Measurements from ENCODE around the gene KLK1. TPM values are rescaled to one million over a fixed set of nuclear protein-coding genes. Genes with fewer than 3 reads are reported as not detected.
A peak's percentile ranks its signal among the peaks of the same experiment; 100 is the strongest.

Gene KLK1
- polyA plus RNA-seq, 1 of the 3 experiments (the other 2 are of a cell fraction), result not detected

- TF ChIP-seq USF1 (IDR thresholded peaks at IDR 0.05; ENCODE audit: borderline replicate concordance, low read depth), result no peak
- TF ChIP-seq JUND (IDR thresholded peaks at IDR 0.05), result no peak
- TF ChIP-seq CTCF (IDR thresholded peaks at IDR 0.05), result no peak
- TF ChIP-seq MEF2A (IDR thresholded peaks at IDR 0.05; ENCODE audit: borderline replicate concordance, low read depth), result no peak
Observed at GRCh38 chr19:50799547-50799851, 24.1 kb downstream of the KLK1 start (continued).

GRCh38 chr19:50798659-50799546 lies 24.7 kb downstream of the KLK1 start:
- Histone ChIP-seq H3K4me1 (ENCODE audit: control insufficient read depth in 1 of 2, insufficient read depth in 2 of 2, low read depth in 1 of 2, low read length in 1 of 2) (peaks cover 7 to 12% of the 10 kb centered on the region in 2 experiments; a peak in 2 of 4 replicates), H3K4me3 (ENCODE audit: low read depth in 2 of 2, low read length in 1 of 2) (no peak overlapping the region), H3F3A (replicated peaks; ENCODE audit: insufficient read depth) (no peaks in the 10 kb centered on the region), H2AFZ (ENCODE audit: low read depth) (no peak overlapping the region), H3K27ac (ENCODE audit: low read depth in 2 of 2, low read length in 1 of 2) (no peak overlapping the region), H3K27me3 (ENCODE audit: insufficient read depth) (no peaks in the 10 kb centered on the region), H3K4me2 (no peak overlapping the region), H3K9ac (no peak overlapping the region), H4K20me1 (ENCODE audit: insufficient read depth) (peaks cover 75% of the 10 kb centered on the region), H3K9me2 (no peaks in the 10 kb centered on the region), H3K9me3 (no peaks in the 10 kb centered on the region), H3K79me2 (ENCODE audit: insufficient read depth) (peaks cover 41% of the 10 kb centered on the region), H3K36me3 (replicated peaks in 1 of 2; ENCODE audit: control insufficient read depth in 1 of 2, insufficient read depth in 2 of 2, low read length in 1 of 2) (peaks cover 14 to 35% of the 10 kb centered on the region in 2 experiments)
- CTCF ChIA-PET, result interaction anchor here (0.5 to 2.7 kb wide), 5 partner anchors 15 to 129 kb away, joined by 3 to 7 read pairs (median 6); no protein-coding TSS in a partner anchor
- DNase-seq, result peak; percentile 26
- TF ChIP-seq FOSL2 (IDR thresholded peaks at IDR 0.05; ENCODE audit: borderline replicate concordance, low read depth), result no peak
- no peak for TF ChIP-seq CTCF (IDR thresholded peaks at IDR 0.05)
- no peak for TF ChIP-seq YY1 (IDR thresholded peaks at IDR 0.05; ENCODE audit: low read depth)
- no peak for TF ChIP-seq ZBTB33 (IDR thresholded peaks at IDR 0.05; ENCODE audit: borderline replicate concordance, low read depth)
- TF ChIP-seq EZH2phosphoT487 (IDR thresholded peaks at IDR 0.05; ENCODE audit: borderline replicate concordance, low read depth), result no peak
- TF ChIP-seq TCF12 (IDR thresholded peaks at IDR 0.05), result no peak
- no peak for TF ChIP-seq TAF1 (IDR thresholded peaks at IDR 0.05; ENCODE audit: borderline replicate concordance, low read depth, low read length)
- POLR2A ChIA-PET, result no interaction called here
- no CpG with 5 or more reads among the region's 21 CpGs for WGBS (ENCODE audit: low lambda C conversion rate)
